GM19455 (cell line): ENCODE measurements around the gene UBE2D2.

Experiments
- ATAC-seq: cut with Tn5 transposase; IDR thresholded peaks from one replicate; pipeline ENCODE4 v1.9.1; 2021; ENCODE audit not compliant: unreplicated experiment

The UBE2D2 gene

GRCh38 chr5:139634541-139634940 lies 73.4 kb downstream of the UBE2D2 start:
- no peak for ATAC-seq

DNA sequence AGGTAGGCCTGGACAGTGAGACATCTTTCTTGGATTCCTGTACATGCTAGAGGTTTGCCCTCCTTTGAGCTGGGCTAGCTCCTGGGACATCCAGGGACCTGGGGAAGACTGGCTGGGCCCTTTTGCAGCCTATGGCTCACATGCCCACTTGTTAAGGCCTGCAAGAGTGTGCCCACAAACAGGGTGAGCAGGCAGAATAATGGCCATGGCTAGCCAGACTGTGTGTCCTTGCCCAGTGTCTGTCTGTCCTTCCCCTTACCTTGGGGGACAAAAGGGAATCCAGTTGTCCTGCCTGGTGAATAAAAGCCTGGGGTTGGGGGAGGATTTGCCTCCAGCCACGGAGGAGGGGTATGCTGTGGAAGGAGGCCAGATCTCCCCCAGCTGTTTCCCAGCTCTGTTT lies 74.1 kb downstream of the UBE2D2 start:
- ATAC-seq: no peak

GRCh38 chr5:139635606-139636206 lies 74.6 kb downstream of the UBE2D2 start:
- no peak for ATAC-seq

- peak; percentile 65 for ATAC-seq
These were observed 75.2 kb downstream of the UBE2D2 start for GRCh38 chr5:139636207-139636792.

GRCh38 chr5:139636975-139637408 lies 75.9 kb downstream of the UBE2D2 start:
- no peak for ATAC-seq

- ATAC-seq: no peak
These were observed 76.4 kb downstream of the UBE2D2 start for GRCh38 chr5:139637438-139638089.

DNA sequence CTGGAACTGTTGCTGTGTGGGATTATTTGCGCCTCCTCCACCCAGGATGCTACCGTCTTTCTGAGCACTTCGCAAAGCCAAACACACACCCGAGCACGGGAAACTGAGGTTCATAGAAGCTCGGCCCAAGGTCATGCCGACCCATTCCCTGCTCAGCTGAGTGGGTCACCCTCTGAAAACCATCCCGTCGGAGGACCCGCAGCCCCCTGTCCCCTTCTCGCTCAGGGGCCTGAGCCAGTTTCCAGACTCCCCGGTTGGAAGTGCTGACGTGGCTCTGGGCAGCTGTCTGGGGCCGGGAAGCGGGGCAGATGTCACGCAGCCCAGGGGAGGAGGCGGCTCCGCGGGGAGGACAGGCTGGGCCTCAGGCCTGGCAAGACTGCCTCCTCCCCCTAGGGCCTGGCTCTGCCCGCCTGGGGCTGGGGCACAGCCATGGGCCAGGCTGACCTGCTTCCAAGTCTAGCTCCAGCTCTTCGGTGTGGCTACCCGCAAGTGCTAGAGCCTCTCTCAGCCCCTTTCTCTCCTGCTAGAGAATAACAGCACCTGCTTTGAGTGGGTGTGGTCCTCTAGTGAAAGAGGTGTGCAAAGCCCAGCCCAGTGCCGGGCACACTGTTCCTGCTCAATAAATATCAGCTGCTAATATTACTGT lies 77.1 kb downstream of the UBE2D2 start:
- ATAC-seq: no peak

- ATAC-seq: no peak
These were observed 77.8 kb downstream of the UBE2D2 start for GRCh38 chr5:139638736-139639618.

DNA sequence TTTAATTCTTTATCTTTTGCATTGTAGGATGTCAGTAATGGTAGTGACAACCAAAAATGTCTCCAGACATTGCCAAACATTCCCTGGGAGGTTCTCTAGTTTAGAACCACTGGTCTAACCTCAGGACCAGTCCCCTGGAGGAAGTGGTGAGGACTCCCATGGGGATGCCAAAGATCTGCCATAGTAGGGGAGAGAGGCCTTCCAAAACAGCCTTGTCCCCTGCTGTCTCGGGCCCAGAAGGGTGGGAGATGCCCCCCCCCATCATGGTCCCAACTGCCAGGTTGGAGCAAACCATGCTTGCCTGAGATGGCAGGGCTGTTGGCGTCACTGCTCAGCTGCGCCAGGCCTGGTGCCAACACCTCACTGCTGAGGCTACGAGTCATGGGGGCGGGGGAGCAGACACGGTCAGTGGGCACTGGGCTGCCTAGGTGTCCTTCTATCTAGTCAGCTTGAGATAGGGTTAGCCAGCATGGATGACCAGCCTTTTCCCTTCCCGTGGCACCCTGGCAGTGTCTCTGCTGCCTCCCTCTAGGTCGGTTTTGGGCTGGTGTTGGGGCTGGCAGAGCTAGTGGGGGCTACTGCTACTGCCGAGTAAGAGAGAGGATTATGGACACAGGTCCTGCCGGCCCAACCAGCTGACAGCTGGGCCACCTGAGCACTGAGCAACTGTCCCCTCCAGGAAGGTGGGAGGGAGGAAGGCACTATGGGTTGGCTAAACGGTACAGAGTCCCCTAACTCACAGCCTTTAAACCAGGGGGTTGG lies 78.7 kb downstream of the UBE2D2 start:
- ATAC-seq: no peak

GRCh38 chr5:139640421-139641115 lies 79.4 kb downstream of the UBE2D2 start:
- ATAC-seq: no peak

DNA sequence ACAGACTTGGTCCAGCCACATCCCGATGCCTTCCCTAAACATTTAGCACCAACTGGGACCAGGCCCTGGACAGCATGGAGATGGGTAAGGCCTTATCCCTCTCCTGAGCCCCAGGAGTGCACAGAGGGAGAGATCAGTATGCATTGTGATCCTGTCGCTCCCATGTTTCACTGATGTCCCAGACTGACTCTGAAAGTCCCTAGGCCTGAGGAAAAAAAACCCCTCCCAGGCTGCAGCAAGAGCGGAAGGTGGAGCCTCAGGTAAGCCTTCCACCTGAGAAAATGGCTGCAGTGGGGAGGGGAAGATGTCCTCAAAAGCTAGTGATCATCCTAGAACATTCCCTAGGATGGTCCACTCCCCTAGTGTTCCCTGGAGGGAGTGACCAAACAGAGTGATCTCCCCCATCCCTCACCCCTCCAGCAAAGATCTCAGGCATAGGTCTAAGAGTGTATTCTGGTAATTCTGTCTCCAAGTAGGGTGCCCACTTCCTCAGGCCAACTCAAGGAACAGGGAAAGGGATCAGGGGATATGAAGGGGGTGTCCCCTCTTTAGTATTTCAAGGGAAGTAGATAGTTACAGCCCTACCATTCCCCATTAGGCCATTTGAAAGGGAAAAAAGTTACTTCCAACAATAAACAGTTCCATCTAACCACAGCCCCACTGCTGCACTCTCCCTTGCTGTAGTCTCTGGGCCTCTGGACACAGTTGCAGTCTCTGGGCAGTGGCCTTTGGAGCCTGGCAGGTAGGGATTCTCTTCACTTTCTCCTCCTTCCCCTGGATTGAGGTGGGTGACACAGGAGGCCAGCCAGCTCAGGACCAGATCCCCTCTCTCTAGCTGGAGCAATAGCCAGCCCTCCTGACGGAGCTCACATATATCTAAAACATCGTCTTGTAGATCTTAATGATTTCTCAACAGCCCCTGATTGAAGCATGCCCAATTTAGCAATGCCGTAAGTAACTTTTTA lies 80.3 kb downstream of the UBE2D2 start:
- ATAC-seq: no peak

- no peak for ATAC-seq
These were observed 81.1 kb downstream of the UBE2D2 start for GRCh38 chr5:139642213-139642612.

GRCh38 chr5:139642891-139643871 lies 82.0 kb downstream of the UBE2D2 start:
- no peak for ATAC-seq

GRCh38 chr5:139644001-139644456 lies 82.9 kb downstream of the UBE2D2 start:
- ATAC-seq: no peak

DNA sequence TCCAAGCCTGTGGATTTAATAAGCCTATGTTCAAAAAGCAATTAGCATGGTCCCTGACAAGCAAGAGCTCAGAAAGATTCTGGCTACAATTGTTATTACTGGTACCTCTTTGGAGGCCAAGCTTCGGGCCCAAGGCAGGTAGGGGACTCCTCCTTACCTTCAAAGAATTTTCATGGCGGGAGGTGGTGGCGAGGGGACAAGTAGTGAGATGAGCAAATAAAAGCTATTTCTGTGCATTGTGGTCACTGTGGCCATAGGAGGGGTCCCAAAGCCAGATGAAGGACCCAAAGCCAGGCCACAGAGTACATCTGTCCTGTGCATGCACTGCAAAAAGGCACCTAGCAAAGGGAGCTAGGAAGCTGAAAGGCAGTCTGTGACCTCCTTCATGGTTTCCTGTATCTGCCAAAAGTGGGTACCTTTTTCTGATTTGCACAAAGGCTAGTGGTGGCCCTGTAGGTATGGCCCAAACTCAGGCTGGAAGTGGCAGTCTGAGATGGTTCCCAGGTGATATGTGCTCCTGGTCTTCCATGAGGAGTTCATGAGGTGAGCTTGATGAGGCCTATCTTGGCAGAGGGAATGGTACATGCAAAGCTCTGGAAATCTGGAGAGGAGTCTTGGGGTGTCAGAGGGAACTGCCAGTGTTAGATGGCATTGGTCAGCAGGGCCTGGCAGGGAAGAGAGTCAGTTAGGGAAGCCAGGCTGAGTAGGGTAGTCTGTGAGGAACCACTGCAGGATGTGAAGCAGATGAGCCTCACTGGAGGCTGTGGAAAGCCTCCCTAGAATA lies 83.7 kb downstream of the UBE2D2 start:
- ATAC-seq: no peak

GRCh38 chr5:139645430-139645871 lies 84.3 kb downstream of the UBE2D2 start:
- ATAC-seq: no peak
